ENCODE data around the gene KAT2B. TPM values are rescaled to one million over a fixed set of nuclear protein-coding genes. Genes with fewer than 3 reads are reported as not detected.

KAT2B gene
- total RNA-seq, 1 experiment from 2014 or later = 3.7 TPM

DNA sequence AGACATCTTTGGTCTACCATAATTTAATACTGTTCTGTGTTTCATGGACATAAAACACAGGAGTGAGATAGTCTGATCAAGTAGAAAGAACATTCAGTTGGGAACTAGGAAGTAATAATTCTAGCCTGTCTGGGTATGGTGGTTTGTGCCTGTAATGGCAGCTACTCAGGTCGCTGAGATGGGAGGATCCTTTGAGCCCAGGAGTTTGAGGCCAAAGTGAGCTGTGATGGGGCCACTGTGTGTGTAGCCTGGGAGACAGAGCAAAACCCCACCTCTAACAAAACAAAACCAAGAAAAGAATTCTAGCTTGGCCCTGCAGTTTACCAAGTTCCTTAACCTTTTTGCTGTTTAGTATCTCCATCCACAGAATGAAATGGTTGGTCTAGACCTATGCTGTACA lies 36.8 kb downstream of the KAT2B start:
- Histone ChIP-seq H4K20me1 (ENCODE audit: insufficient read depth) (no peaks in the 10 kb centered on the region), H3K27ac (ENCODE audit: low read depth, low read length) (no peak overlapping the region), H2AFZ (ENCODE audit: low read depth, low read length, poor library complexity, severe bottlenecking) (no peak overlapping the region), H3K27me3 (ENCODE audit: insufficient read depth, low read length) (no peaks in the 10 kb centered on the region), H3K79me2 (ENCODE audit: insufficient read depth, low read length) (no peaks in the 10 kb centered on the region), H3K9me2 (ENCODE audit: insufficient read depth) (no peaks in the 10 kb centered on the region), H3K4me1 (ENCODE audit: control insufficient read depth in 1 of 2, insufficient read depth in 2 of 2, low read length in 2 of 2) (no peaks in the 10 kb centered on the region), H3K9ac (ENCODE audit: low read length) (no peak overlapping the region), H3K9me3 (ENCODE audit: control insufficient read depth in 1 of 2, insufficient read depth in 1 of 2, low read depth in 1 of 2, low read length in 2 of 2) (no peaks in the 10 kb centered on the region), H3K4me3 (replicated peaks in 1 of 2; ENCODE audit: low read depth in 1 of 2, low read length in 2 of 2) (no peak overlapping the region), H3K36me3 (ENCODE audit: control insufficient read depth in 1 of 2, insufficient read depth in 2 of 2, low read length in 2 of 2) (no peaks in the 10 kb centered on the region), H3K4me2 (ENCODE audit: low read length) (no peak overlapping the region)
- DNase-seq (ENCODE audit: low read depth, low spot score) = no peak
- TF ChIP-seq EGR1 (IDR thresholded peaks at IDR 0.05; ENCODE audit: low read depth) (no peak), RAD21 (IDR thresholded peaks at IDR 0.05; ENCODE audit: low read depth) (no peak), POLR2A (IDR thresholded peaks at IDR 0.05; ENCODE audit: borderline replicate concordance, extremely low read depth, insufficient read depth, insufficient read length) (no peak), EZH2 (IDR thresholded peaks at IDR 0.05) (no peak), CEBPB (IDR thresholded peaks at IDR 0.05; ENCODE audit: low read depth) (no peak), MAX (IDR thresholded peaks at IDR 0.05) (no peak), TCF7L2 (IDR thresholded peaks at IDR 0.05; ENCODE audit: borderline replicate concordance, extremely low read depth, insufficient read depth, insufficient read length) (no peak), ELF1 (IDR thresholded peaks at IDR 0.05; ENCODE audit: borderline replicate concordance, low read depth) (no peak)
- TF ChIP-seq, protein P1, sequence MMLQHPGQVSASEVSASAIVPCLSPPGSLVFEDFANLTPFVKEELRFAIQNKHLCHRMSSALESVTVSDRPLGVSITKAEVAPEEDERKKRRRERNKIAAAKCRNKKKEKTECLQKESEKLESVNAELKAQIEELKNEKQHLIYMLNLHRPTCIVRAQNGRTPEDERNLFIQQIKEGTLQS (IDR thresholded peaks at IDR 0.05) = no peak
- no TSS peak for BruUV-seq (replicated peaks)
- intact Hi-C loops (cut with micrococcal nuclease) = no loop called here
- POLR2A ChIA-PET = no interaction called here
- RAD21 ChIA-PET (ENCODE audit: low non-redundant PET in 1 of 2, low total read pairs in 2 of 2, uncharacterized antibody in 2 of 2, unreplicated experiment in 2 of 2) = no interaction called here
- no peak for ATAC-seq
- CTCF ChIA-PET = no interaction called here

- CTCF ChIA-PET = no interaction called here
- no peaks in the 10 kb centered on the region for H3K36me3 ChIP-seq (ENCODE audit: control insufficient read depth in 1 of 2, insufficient read depth in 2 of 2, low read length in 2 of 2)
These were observed 38.0 kb downstream of the KAT2B start for GRCh38 chr3:20078194-20078714.

More at GRCh38 chr3:20078194-20078714, 38.0 kb downstream of the KAT2B start:
- H4K20me1 ChIP-seq (ENCODE audit: insufficient read depth) = no peaks in the 10 kb centered on the region
- no peaks in the 10 kb centered on the region for H3K4me1 ChIP-seq (ENCODE audit: control insufficient read depth in 1 of 2, insufficient read depth in 2 of 2, low read length in 2 of 2)
- no peak overlapping the region for H3K4me2 ChIP-seq (ENCODE audit: low read length)
- ChIA-PET POLR2A (no interaction called here), RAD21 (ENCODE audit: low non-redundant PET in 1 of 2, low total read pairs in 2 of 2, uncharacterized antibody in 2 of 2, unreplicated experiment in 2 of 2) (no interaction called here)
- ATAC-seq (no peak), DNase-seq (ENCODE audit: low read depth, low spot score) (no peak)
- no TSS peak for BruUV-seq (replicated peaks)
- H3K9me3 ChIP-seq (ENCODE audit: control insufficient read depth in 1 of 2, insufficient read depth in 1 of 2, low read depth in 1 of 2, low read length in 2 of 2) = no peaks in the 10 kb centered on the region
- H3K9ac ChIP-seq (ENCODE audit: low read length) = no peak overlapping the region
- intact Hi-C loops (cut with micrococcal nuclease) = no loop called here
- no peak overlapping the region for H3K27ac ChIP-seq (ENCODE audit: low read depth, low read length)
- H3K79me2 ChIP-seq (ENCODE audit: insufficient read depth, low read length) = no peaks in the 10 kb centered on the region
- no peak overlapping the region for H3K4me3 ChIP-seq (replicated peaks in 1 of 2; ENCODE audit: low read depth in 1 of 2, low read length in 2 of 2)
- H3K9me2 ChIP-seq (ENCODE audit: insufficient read depth) = no peaks in the 10 kb centered on the region
- TF ChIP-seq SRF (IDR thresholded peaks at IDR 0.05; ENCODE audit: low read depth) = no peak
- TF ChIP-seq ELF1 (IDR thresholded peaks at IDR 0.05; ENCODE audit: borderline replicate concordance, low read depth) = no peak
- no peak for TF ChIP-seq TCF7L2 (IDR thresholded peaks at IDR 0.05; ENCODE audit: borderline replicate concordance, extremely low read depth, insufficient read depth, insufficient read length)
- H3K27me3 ChIP-seq (ENCODE audit: insufficient read depth, low read length) = no peaks in the 10 kb centered on the region
- no peak overlapping the region for H2AFZ ChIP-seq (ENCODE audit: low read depth, low read length, poor library complexity, severe bottlenecking)
